ENCODE results near the gene QSOX1.

The QSOX1 gene

GRCh38 chr1:180165509-180166435, 11.1 kb downstream of the QSOX1 start:
- TF ChIP-seq CTCF (IDR thresholded peaks at IDR 0.05; ENCODE audit: insufficient read depth, missing control alignments): no peak
- FAIRE-seq (no peak), DNase-seq (ENCODE audit: insufficient read length, low spot score) (no peak)

DNA sequence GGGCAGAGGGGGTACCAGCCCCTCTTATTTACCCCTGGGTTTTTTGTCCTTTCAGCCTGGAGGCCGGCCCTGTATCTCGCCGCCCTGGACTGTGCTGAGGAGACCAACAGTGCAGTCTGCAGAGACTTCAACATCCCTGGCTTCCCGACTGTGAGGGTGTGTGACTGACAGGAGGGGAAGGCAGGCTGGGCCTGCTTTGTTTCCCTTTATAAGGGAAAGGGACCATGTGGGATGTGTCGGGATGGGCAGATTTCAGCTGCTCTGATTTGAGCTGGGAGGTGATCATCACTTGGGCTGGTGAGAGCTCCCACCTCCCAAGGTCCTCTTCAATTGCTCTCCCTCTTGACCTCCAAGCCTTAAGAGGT, 11.7 kb downstream of the QSOX1 start:
- no peak for DNase-seq (ENCODE audit: insufficient read length, low spot score)
- FAIRE-seq: no peak
- no peak for TF ChIP-seq CTCF (IDR thresholded peaks at IDR 0.05; ENCODE audit: insufficient read depth, missing control alignments)

- TF ChIP-seq CTCF (IDR thresholded peaks at IDR 0.05; ENCODE audit: insufficient read depth, missing control alignments): no peak
- no peak for DNase-seq (ENCODE audit: insufficient read length, low spot score)
- FAIRE-seq: no peak
Measured at GRCh38 chr1:180167021-180167701, 12.5 kb downstream of the QSOX1 start.

GRCh38 chr1:180167721-180168467, 13.2 kb downstream of the QSOX1 start:
- no peak for FAIRE-seq
- TF ChIP-seq CTCF (IDR thresholded peaks at IDR 0.05; ENCODE audit: insufficient read depth, missing control alignments): no peak

GRCh38 chr1:180168786-180169639, 14.3 kb downstream of the QSOX1 start:
- peak; percentile 59 for TF ChIP-seq CTCF (IDR thresholded peaks at IDR 0.05; ENCODE audit: insufficient read depth, missing control alignments)
- no peak for FAIRE-seq
- DNase-seq (ENCODE audit: insufficient read length, low spot score): no peak

More at GRCh38 chr1:180167721-180168467, 13.2 kb downstream of the QSOX1 start:
- DNase-seq (ENCODE audit: insufficient read length, low spot score): no peak

DNA sequence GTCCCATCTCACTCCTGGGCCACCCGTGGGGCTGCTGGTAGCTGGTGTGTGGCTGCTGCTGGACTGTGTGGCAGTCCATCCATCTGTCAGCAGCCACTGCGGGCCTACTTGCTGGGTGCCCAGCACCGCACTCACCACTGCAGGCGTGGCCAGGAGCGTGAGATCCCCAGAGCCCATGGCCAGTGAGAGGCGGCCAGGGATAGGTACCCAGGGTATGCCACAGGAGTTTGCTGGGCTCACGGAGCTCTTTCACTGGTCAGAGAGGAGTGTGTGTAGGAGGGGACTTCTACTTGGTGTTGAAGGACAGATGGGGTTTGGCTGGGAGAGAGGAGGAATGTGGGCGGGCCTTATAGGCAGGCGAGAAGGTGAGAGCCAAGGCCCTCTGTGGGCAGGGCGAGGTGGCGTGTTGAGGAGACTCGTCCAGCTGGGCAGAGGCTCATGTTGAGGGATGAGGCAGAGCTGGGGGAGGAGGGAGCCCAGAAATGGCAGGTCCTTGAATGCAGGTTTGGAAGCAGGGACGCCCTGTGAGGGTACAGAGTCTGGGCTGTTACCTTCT, 15.0 kb downstream of the QSOX1 start:
- FAIRE-seq (no peak), DNase-seq (ENCODE audit: insufficient read length, low spot score) (no peak)
- no peak for TF ChIP-seq CTCF (IDR thresholded peaks at IDR 0.05; ENCODE audit: insufficient read depth, missing control alignments)

Measured in D721Med (cell line).